Posterior cingulate gyrus (tissue), 11 donors: ENCODE measurements around the gene ZDHHC8.
A peak's percentile ranks its signal among the peaks of the same experiment; 100 is the strongest.

Experiments
- DNase-seq, 10 donors: peaks; one replicate each; pipeline versions ENCODE4 v3.0.0 to v3.0.0-alpha.2; 2020 to 2021; ENCODE audit warnings: mixed read lengths in 3 of 10
- intact Hi-C: fragments of 100-400 bp; cut with DNase I; formaldehyde crosslinking; loops from one replicate; pipeline ENCODE4 v1.15.1; 2023

Gene ZDHHC8

GRCh38 chr22:20111689-20112622 lies 19.6 kb upstream of the ZDHHC8 start:
- intact Hi-C loops: loop anchor here (10.0 kb wide), 2 partner anchors 87 to 137 kb away; partner anchors contain the start of gene TANGO2
- peak in 4 of 10 donors; percentile 15 to 76 (median 72) for DNase-seq

- intact Hi-C loops: loop anchor here (10.0 kb wide), 2 partner anchors 88 to 138 kb away; partner anchors contain the start of gene TANGO2
- peak in 4 of 10 donors; percentile 8 to 74 (median 62) for DNase-seq
Measured at GRCh38 chr22:20112623-20113511, 18.7 kb upstream of the ZDHHC8 start.

DNA sequence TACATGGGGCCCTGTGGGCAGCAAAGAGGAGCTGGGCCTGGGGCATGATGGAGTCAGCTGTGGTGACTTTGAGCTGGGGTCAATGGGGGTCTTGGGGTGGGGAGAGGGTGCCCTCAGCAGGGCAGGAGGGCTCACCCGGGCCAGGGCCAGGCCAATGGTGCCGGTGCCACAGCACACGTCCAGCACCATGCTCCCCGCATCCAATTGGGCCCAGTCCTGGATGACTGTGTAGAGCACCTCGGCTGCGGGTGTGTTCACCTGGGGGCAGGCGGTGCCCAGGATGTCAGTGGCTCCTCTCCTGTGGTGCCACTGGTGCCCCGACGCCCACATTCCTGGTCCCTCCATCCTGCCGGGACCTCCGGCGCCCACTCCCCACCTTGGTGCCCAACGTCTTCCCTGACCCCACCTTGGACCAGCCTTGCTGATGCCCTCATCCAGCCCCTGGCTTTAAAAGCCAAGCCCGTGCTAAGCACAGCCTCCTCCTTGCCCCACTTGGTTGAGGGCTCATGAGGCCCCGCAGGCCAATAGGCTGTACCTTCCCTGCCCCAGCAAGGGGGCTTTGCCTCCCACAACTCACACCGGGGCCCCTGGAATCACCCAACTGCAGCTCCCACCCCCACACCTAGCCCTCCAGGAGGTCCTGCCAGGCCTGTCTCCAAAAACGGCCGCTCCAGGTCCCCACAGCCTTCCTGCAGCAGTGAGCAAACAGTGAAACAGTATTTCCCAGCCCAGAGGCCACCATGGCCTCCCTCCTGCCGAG lies 17.9 kb upstream of the ZDHHC8 start:
- DNase-seq: peak in 4 of 10 donors; percentile 8 to 62 (median 60)
- intact Hi-C loops: loop anchor here (10.0 kb wide), 2 partner anchors 89 to 139 kb away; partner anchors contain the start of gene TANGO2

DNA sequence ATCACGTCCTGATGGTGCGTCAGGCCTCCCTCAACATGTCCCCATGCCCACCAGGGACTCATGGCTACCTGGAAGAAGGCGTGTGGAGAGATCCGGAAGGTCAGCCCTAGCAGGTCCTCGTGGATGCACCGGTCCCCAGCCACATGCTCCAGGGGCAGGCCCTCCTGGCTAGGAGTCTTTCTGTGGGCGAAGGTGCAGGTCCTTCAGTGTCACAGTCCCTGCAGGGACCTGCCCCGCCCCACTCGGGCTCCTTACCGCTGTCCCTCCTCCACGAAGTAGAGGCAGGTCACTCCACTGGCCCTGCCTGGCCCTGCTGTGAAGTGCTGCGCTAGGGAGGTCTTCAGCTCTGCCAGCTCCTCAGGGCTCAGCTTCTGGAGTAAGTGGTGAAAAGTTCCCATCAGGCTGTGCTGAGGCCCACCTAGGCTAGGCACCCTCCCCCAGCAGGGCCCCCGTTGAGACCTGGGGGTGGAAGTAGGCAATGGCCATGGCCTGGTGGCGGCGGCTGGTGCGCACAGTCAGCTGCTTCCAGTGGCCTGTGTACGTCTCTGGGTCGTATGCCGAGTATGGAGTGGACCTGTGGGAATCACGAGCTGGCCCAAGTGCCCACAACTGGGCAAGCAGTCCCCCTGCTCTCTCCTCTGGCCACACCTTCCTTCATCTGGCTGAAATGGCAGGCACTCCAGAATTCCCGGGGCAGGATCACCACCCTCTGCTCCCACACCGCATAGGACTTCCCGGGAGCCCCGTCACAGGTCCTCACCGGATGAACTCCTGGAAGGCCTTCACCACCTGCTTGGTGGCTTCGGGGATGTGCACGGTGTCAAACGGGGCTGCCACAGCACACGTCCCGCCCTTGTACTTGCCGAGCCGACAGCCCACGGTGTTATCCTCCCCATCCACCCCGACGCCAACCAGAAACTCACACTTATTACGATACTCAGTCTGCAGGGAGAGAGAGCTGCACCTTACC lies 16.8 kb upstream of the ZDHHC8 start:
- intact Hi-C loops: loop anchor here (10.0 kb wide), 2 partner anchors 90 to 140 kb away; partner anchors contain the start of gene TANGO2
- peak in 4 of 10 donors; percentile 6 to 77 (median 60) for DNase-seq

DNA sequence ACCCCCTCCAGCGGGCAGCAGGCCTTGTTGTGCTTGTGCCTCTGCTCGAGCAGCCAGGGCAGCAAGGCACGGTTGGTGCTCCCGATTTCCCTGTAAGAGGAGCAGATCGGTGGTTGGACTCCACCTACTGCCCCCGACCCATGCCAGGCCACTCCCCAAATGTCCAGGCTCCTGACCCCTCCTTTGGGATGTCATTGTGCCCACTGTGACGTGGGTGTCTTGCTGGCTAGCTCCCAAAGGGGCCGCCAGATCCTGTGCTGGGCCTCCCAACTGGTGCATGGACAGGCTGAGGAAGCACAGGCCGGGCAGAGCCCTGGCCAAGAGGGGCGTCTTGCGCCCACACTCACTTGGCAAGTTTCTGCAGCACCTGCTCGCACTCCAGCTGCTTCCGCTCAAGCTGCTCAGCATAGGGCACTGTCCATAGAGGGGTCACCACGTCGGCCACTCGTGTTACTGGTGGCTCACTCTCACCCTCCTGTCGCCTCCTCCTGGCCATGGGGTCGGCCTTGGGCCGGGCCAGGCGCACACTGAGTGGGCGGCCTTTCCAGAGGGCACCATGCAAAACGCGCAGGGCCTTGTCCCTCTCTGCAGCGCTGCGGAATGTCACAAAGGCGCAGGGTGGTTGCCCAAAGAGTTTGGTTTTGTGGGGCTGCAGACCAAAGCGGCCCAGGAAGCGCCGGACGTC lies 15.8 kb upstream of the ZDHHC8 start, which contains the start of gene RANBP1:
Gene RANBP1 (plus strand): TSS at position 414 of the 685 bp plus-strand sequence. CDS start 81 bp downstream, at position 495.
- intact Hi-C loops: loop anchor here (2.0 to 10.0 kb wide), 3 partner anchors 15 to 141 kb away; partner anchors contain the start of genes TANGO2 and ZDHHC8
- DNase-seq: peak in 3 of 10 donors; percentile 55 to 81 (median 57)

DNA sequence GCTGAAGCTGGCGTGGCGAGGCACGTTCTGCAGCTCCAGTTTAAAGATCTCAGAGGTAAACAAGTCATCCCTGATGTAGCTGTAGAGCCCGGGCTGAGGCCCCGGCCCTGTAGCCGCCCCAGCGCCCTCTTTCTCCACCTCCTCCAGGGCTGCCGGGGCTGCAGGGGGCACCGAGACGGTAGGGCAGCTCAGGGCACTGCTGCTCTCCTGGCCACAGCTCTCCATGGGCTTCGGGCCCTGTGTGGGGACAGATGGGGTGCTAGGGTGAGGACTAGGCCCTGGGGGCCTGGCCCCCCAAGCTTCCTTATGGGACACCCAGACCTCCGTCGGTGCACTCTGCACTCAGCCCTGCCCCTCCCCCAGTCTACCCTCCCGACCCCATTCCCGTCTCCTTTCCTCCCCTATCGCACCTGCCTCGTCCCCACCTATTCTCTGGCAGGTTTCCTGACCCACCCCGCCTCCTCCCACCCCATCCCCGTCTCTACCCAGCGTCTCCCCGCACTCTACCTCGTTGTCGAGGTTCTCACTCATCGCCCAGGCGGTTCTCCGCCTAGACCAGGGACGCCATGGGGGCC lies 15.1 kb upstream of the ZDHHC8 start:
- peak in 3 of 10 donors; percentile 54 to 79 (median 77) for DNase-seq
- intact Hi-C loops: loop anchor here (2.0 to 10.0 kb wide), 3 partner anchors 14 to 142 kb away; partner anchors contain the start of genes TANGO2 and ZDHHC8

- peak; percentile 94 to 99 (median 96) for DNase-seq
- intact Hi-C loops: loop anchor here (1.0 to 10.0 kb wide), 4 partner anchors 14 to 142 kb away; partner anchors contain the start of genes DGCR8, TANGO2 and ZDHHC8
Measured at GRCh38 chr22:20116951-20117632, 14.5 kb upstream of the ZDHHC8 start, which contains the start of gene TRMT2A. TRMT2A (minus strand) TSS chr22:20117226; CDS start chr22:20116906, 320 bp downstream.

- peak in 3 of 10 donors; percentile 75 to 84 (median 82) for DNase-seq
- intact Hi-C loops: loop anchor here (1.0 to 10.0 kb wide), 4 partner anchors 13 to 143 kb away; partner anchors contain the start of genes DGCR8, TANGO2 and ZDHHC8
Measured at GRCh38 chr22:20117633-20118299, 13.8 kb upstream of the ZDHHC8 start.

DNA sequence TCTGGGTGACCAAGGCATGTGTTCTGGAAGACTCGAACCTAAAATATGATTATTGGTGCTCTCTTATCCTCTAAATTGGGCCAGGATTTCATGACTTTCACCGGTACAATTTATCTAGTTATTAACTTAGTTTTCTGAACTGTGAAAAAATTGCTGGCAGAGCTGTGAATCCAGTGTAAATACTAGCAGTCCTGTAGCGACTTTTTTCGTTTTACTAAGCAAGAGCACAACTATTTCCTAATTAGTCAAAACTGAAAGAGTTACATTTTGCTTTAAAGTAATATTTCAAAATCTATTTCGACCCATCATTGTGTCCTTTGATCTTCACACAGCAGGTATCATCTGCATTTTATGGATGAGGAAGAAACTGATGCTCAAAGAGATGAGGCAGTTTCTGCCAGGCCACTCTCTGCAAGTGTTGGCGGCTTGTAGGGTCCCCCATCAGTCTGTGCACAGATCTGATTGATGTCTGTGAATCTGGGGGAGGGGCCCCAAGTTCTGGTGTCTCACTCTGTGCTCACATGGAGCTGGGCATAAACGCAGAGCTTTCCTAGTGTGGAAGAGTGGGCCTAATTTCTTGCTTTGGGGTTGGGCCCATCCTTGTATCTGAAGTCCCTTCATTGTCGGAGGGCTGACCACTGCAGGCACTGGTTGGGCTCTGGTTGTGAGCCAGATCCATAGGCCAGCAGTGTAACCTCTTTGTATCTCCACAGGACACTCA lies 13.1 kb upstream of the ZDHHC8 start:
- peak in 3 of 10 donors; percentile 9 to 31 (median 25) for DNase-seq
- intact Hi-C loops: loop anchor here (10.0 kb wide), 2 partner anchors 94 to 144 kb away; partner anchors contain the start of gene TANGO2

DNA sequence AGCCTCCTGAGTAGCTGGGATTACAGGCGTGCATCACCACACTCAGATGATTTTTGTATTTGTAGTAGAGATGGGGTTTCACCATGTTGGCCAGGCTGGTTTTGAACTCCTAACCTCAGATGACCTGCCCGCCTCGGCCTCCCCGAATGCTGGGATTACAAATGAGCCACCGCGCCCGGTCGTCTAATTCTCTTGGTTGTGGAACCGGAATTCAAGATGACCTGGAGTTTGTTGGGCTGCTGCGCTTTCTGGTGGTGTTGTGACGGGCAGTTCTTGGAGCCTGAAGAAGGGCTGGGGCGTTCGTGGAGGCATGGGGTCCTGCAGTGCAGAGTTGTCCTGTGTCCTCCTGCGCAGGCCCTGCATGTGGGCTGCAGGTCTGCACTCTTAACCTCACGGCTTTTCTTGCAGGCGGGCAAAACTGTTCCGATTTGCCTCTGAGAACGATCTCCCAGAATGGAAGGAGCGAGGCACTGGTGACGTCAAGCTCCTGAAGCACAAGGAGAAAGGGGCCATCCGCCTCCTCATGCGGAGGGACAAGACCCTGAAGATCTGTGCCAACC lies 9.7 kb upstream of the ZDHHC8 start:
- DNase-seq: peak in 2 of 10 donors; percentile 11 to 58
- intact Hi-C loops: no loop called here

DNA sequence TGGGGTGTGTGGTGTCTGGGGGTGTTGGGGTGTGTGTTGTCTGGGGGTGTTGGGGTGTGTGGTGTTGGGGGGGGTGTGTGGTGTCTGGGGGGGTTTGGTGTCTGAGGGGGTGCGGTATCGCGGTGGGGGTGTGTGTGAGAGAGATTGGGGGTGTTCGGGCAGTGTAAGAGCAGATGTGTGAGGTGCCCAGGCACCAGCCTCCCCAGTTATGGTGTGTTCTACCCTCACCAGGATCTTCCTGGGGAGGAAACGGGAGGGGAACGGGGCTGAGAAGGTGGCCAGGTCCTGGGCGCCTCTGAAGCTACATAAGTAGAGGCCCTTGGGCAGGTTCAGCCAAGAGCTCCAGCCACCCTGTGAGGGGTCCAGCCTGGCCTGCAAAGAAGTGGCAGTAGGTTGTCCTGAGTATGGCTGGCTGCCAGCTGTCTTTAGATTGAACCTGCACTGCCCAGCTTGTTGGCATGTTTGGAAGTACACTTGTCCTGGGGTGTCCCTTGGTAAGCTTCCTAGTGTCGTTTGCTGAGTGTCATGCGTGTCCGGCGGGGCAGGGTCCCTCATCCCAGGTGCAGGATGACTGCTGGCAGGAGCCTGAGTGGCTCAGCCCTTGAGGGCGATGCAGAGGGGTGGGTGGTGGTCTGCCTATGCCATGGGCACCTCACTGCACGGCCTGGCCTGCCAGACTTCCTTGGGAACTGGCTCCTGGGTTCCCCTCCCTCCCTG lies 8.1 kb upstream of the ZDHHC8 start:
- DNase-seq: no peak
- intact Hi-C loops: no loop called here

DNA sequence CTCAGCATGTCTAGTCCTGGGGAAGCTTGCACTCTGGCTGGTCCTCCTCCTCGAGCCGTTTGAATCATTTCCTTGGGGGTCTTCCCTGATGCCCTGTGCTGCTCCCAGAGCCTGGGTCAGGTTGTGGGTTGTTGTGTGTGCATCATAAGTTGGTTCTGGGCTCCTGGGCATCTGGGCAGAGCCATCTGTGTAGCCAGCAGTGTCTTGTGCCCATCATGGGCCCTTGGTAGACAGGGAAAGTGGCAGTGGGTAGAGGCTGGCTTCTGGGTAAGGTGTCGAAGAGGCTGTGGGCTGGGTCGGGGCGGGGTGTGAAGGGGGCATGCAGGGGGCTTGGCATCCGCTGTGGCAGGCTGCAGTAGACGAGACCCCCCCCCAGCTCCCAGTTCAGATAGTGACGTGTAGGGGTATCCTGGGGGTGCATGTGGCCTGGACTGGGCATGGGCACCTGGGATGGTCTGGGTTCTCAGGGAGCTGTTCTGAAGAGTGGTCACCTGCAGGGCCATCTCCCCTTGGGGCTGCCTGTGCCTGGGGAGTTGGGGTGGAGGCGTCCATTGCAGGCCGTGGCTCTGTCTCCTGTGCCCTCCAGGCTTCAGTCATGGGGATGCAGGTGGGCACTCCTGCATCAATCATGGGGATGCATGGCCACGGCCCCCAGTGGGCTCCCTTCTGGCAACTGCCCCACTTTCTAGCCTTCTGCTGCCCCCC lies 7.4 kb upstream of the ZDHHC8 start:
- no peak for DNase-seq
- intact Hi-C loops: no loop called here
